ENCODE results near the gene CDC40. TPM values are rescaled to one million over a fixed set of nuclear protein-coding genes. Genes with fewer than 3 reads are reported as not detected.

CDC40 gene
- total and polyA plus RNA-seq, 9 of the 15 experiments (the other 6 are each of a cell fraction or from before 2014, with no cell fraction given), result 9.7 to 26.3 (median 15.7) TPM

GRCh38 chr6:110185879-110186278, 5.7 kb downstream of the CDC40 start (continued):
- TF ChIP-seq ZNF740 (CRISPR knock-in tag; IDR thresholded peaks at IDR 0.05) (no peak), ZNF740 (tag; IDR thresholded peaks at IDR 0.05) (no peak), MIER1 (IDR thresholded peaks at IDR 0.05; ENCODE audit: low read depth) (no peak)

- no peak for ATAC-seq
- Histone ChIP-seq H3K4me3 (no peak overlapping the region), H2AFZ (ENCODE audit: low read depth, low read length) (no peak overlapping the region), H3K27ac (ENCODE audit: extremely low read depth, low read depth, low read length) (no peak overlapping the region), H3K36me3 (ENCODE audit: control insufficient read depth, insufficient read depth, low read length) (peaks cover 12% of the 10 kb centered on the region), H3K4me2 (ENCODE audit: insufficient read depth, low read length) (no peak overlapping the region), H3K9me1 (ENCODE audit: control insufficient read depth, insufficient read depth, low read length) (no peaks in the 10 kb centered on the region), H3K79me2 (ENCODE audit: control insufficient read depth, insufficient read depth, low read length) (peaks cover 77% of the 10 kb centered on the region), H3K9ac (ENCODE audit: insufficient read depth in 1 of 2, low read depth in 2 of 2, low read length in 2 of 2) (no peak overlapping the region), H3K4me1 (replicated peaks in 1 of 2; ENCODE audit: control insufficient read depth in 2 of 2, insufficient read depth in 2 of 2, low read length in 2 of 2) (no peaks in the 10 kb centered on the region), H3K9me3 (replicated peaks; ENCODE audit: control insufficient read depth, insufficient read depth, low read depth, low read length) (no peaks in the 10 kb centered on the region), H3K27me3 (ENCODE audit: control insufficient read depth in 2 of 2, insufficient read depth in 2 of 2, low read length in 2 of 2) (no peaks in the 10 kb centered on the region), H4K20me1 (replicated peaks; ENCODE audit: control insufficient read depth, insufficient read depth, low read length) (no peaks in the 10 kb centered on the region)
- POLR2A ChIA-PET, result interaction anchor here (1.0 to 1.2 kb wide), 2 partner anchors 9 to 10 kb away, joined by 3 to 4 read pairs; partner anchors contain the start of genes CDC40 and WASF1
- intact Hi-C loops (cut with micrococcal nuclease), result no loop called here
- CTCF ChIA-PET (ENCODE audit: low intra/inter-chr PET ratio), result no interaction called here
- no TSS peak for BruUV-seq (replicated peaks)
- TF ChIP-seq ZNF316 (IDR thresholded peaks at IDR 0.05) (peak; percentile 27; the same call in 1 of the 2 replicates), MCM3 (IDR thresholded peaks at IDR 0.05) (no peak)
- DNase-seq (ENCODE audit: extremely low read depth in 1 of 4, low spot score in 3 of 4), result no peak
- no peak for FAIRE-seq
- in situ Hi-C loops (cut with MboI), result loop anchor here (5.0 kb wide), 1 partner anchor 34 kb away; no protein-coding TSS in a partner anchor
Observed at GRCh38 chr6:110188791-110189190, 8.6 kb downstream of the CDC40 start.
